RPMI8226 (cell line): ENCODE measurements around the gene SUGP2.

ENCODE experiments used
- DNase-seq: peaks from one replicate; pipeline ENCODE4 v3.0.0-alpha.2; 2015

The SUGP2 gene

GRCh38 chr19:19033426-19034203 lies at the start of gene SUGP2, which contains the start of gene ARMC6:
Gene SUGP2 (minus strand): TSS chr19:19033517. CDS start chr19:19031071, 2,446 bp downstream.
Gene ARMC6 (plus strand): TSS chr19:19033603. CDS start chr19:19034210, 607 bp downstream.
- DNase-seq, result peak; percentile 93

GRCh38 chr19:19081642-19082151 lies 48.4 kb upstream of the SUGP2 start:
- DNase-seq, result no peak

GRCh38 chr19:19079571-19079970 lies 46.3 kb upstream of the SUGP2 start:
- DNase-seq, result no peak

- DNase-seq, result no peak
Measured at GRCh38 chr19:19078801-19079200, 45.5 kb upstream of the SUGP2 start.

GRCh38 chr19:19077103-19077502 lies 43.8 kb upstream of the SUGP2 start:
- DNase-seq, result no peak

- DNase-seq, result no peak
Measured at GRCh38 chr19:19076476-19076875, 43.2 kb upstream of the SUGP2 start.

- no peak for DNase-seq
Measured at GRCh38 chr19:19075126-19075525, 41.8 kb upstream of the SUGP2 start.

GRCh38 chr19:19074196-19074882 lies 41.0 kb upstream of the SUGP2 start:
- no peak for DNase-seq

- no peak for DNase-seq
Measured at GRCh38 chr19:19071897-19072296, 38.6 kb upstream of the SUGP2 start.

GRCh38 chr19:19068659-19069654 lies 35.6 kb upstream of the SUGP2 start:
- DNase-seq, result peak; percentile 12

- no peak for DNase-seq
Measured at GRCh38 chr19:19067276-19068072, 34.2 kb upstream of the SUGP2 start.

- DNase-seq, result peak; percentile 35
Measured at GRCh38 chr19:19064811-19065745, 31.8 kb upstream of the SUGP2 start.

GRCh38 chr19:19064098-19064722 lies 30.9 kb upstream of the SUGP2 start:
- DNase-seq, result no peak

GRCh38 chr19:19063183-19064097 lies 30.1 kb upstream of the SUGP2 start, which contains the start of gene SLC25A42:
Gene SLC25A42 (plus strand): TSS chr19:19063994. CDS start chr19:19096125, 32,131 bp downstream.
- peak; percentile 99 for DNase-seq

- peak; percentile 17 for DNase-seq
Measured at GRCh38 chr19:19062454-19063182, 29.3 kb upstream of the SUGP2 start.

GRCh38 chr19:19061506-19061905 lies 28.2 kb upstream of the SUGP2 start:
- DNase-seq, result no peak

GRCh38 chr19:19059837-19060611 lies 26.7 kb upstream of the SUGP2 start:
- DNase-seq, result no peak
